ENCODE measurements around the gene GNG7. TPM values are rescaled to one million over a fixed set of nuclear protein-coding genes. Genes with fewer than 3 reads are reported as not detected.
A peak's percentile ranks its signal among the peaks of the same experiment; 100 is the strongest.
"Not testable (repeated sequence)": the region's sequence is repeated elsewhere in the genome, so short reads cannot be mapped to it uniquely, and the experiment has no call there.

GNG7 gene
- total RNA-seq, 1 donor: 5.1 TPM

DNA sequence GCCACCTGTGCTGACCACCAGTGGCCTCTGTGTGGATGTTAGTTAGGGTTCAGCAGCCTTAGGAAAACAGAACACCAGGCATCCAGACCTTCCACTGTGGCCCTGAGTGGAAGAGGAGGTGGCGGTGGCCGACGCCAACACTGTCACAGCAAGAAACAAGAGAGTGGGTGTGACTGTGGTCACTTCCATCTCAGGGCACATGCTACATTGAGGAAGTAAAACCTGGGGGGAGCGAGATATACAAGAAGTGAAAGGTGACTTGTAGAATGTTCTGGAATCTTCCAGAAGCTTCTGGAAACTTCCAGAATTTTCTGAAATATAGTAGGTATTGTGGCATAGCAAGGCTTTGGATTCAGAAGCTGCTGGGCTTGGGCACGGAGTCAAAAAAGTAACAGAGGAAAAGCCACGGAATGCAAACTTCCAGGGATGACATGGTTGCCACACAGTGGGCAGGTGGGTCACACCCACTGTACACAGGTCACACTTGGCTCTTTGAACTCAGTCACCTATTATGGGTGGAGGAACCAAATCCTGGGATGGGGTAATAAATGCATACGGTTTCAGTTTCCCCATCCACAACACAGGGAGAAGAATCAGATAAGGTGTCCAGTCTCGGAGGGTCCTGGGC lies 24.3 kb downstream of the GNG7 start:
- peak in 1 of 3 donors; percentile 47 for DNase-seq (ENCODE audit: low read depth in 2 of 3, low spot score in 2 of 3)

DNA sequence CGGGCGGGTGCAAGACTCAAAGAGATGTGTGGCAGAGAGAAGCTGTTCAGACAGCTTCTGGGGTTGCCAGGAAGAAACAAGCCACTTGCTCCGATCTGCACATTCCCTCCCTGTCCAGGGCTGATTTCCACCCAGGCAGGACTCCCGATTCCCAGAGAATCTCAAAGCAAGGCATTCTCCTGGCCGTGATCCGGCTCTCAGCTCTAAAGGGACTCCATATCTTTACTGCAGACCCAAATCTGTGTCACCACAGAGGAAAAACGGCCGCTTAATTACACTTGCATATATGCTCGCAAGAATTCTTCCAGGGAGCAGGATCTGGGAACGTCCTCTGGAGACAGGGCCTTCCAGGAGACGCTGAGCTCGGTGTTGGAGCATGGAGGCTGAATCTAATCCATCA lies 25.7 kb downstream of the GNG7 start:
- DNase-seq (ENCODE audit: low read depth in 2 of 3, low spot score in 2 of 3): no peak

DNA sequence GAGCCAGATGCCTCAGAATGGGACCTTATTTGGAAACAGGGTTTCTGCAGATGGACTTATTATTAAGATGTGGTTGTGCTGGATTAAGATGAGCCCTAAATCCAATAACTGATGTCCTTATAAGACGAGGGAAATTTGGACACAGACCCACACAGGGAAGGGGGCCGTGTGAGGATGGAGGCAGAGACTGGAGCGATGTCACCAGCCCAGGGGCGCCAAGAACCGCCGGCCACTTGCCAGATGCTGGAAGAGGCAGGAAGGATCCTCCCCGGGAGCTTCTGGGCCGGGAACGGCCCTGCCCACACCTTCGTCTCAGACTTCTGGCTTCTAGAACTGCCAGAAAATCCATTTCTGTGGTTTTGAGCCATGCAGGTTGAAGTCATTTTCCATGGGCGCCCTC lies 26.6 kb downstream of the GNG7 start:
- no peak for DNase-seq (ENCODE audit: low read depth in 2 of 3, low spot score in 2 of 3)

DNA sequence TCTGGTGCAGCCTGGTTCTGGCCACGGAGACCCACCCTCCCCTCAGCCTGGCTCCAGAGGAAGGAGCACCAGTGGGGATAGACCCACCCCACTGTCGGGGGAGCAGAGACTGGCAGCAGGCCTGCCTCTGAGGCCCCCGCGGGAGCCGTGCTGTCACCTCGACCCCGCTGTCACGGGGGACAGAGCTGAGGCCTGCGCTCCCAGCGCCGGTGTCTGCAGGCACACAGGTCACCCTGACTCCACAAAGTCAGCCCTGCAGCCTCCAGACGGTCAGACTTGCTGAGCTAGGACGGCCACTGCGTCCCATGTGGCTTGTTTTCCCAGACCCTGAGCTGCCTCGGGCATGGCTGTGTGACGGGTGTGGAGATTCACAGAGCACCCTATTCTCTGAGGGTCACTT lies 32.3 kb downstream of the GNG7 start:
- no peak for DNase-seq (ENCODE audit: low read depth in 2 of 3, low spot score in 2 of 3)

DNA sequence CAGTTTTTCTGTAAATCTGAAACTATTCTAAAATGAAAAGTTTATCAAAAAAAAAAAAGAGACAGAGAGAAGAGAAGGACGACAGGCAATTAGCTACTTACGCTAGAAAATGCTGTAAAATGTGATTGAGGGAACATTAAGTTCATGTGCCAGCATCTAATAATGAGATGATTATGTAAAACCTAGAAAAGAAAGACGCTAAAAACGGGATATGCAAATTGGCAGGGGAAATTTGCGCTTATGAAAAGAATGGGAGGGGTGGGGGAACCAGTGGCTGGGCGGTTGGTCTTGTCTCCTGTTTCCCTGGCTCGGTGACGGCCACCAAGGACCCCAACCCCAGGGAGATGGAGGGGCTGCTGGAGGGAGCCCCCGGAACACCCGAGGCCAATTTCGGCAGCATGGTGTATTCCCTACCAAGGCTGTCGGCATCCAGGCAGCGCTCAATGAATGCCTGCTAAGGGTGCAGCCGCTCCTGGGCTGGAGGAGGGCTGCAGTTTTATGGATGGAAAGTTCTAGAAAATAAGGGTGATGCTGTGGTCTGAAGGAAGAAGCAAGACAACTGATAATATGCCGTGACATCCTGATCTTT lies 34.2 kb downstream of the GNG7 start:
- no peak for DNase-seq (ENCODE audit: low read depth in 2 of 3, low spot score in 2 of 3)

DNA sequence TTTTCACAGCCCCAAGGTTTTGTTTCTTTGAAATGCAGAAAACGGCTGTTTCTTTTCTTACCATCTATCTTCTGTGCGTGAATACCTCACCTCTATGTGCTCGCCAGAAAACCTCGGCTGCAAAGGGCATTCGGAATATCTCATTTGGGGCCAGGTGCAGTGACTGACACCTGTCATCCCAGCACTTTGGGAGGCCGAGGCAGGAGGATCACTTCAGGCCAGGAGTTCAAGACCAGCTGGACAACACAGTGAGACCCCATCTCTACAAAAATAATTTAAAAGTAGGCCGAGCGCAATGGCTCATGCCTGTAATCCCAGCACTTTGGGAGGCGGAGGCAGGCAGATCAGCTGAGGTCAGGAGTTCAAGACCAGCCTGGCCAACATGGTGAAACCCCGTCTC lies 35.1 kb downstream of the GNG7 start:
- not testable (repeated sequence) for DNase-seq (ENCODE audit: low read depth in 2 of 3, low spot score in 2 of 3)

DNA sequence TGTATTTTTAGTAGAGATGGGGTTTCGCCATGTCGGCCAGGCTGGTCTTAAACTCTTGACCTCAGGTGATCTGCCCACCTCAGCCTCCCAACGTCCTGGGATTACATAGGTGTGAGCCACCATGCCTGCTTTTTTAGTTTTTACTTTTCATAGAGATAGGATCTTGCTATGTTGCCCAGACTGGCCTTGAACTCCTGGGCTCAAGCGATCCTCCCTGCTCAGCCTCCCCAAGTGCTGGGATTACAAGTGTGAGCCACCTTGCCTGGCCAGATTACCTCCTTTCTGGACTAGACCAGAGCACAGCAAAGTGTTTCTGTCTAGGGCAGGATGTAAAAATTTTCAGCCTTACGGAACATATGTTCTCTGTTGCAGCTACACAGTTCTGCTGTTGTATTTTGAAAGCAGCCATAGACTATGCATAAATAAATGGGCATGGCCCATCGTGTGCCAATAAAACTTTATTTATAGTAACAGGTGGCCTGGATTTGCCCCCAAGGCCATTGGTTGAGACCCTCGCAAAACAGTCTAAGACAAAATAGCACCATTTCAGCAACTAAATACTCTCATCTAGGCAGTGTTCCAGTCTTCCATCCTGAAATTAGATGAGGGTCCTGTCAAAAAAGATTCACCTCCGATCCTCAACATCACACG lies 36.0 kb downstream of the GNG7 start:
- no peak for DNase-seq (ENCODE audit: low read depth in 2 of 3, low spot score in 2 of 3)

DNA sequence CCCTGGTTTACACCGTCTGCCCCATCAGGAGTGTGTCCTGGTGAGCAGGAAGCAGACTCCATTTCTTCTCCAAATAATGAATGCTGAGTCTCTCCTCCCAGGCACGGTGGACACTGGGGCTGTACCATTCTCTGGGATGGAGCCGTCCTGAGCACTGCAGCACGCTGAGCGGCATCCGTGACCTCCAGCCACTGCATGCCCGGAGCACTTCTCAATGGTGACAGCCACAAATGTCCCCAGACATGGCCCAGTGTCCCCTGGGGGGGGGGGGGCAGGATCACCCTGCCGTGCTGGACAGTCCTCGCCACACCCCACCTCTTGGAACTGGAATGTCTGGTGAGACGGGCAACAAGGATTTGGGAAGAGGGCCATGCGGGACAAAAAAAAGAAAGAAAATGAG lies 37.4 kb downstream of the GNG7 start:
- no peak for DNase-seq (ENCODE audit: low read depth in 2 of 3, low spot score in 2 of 3)

DNA sequence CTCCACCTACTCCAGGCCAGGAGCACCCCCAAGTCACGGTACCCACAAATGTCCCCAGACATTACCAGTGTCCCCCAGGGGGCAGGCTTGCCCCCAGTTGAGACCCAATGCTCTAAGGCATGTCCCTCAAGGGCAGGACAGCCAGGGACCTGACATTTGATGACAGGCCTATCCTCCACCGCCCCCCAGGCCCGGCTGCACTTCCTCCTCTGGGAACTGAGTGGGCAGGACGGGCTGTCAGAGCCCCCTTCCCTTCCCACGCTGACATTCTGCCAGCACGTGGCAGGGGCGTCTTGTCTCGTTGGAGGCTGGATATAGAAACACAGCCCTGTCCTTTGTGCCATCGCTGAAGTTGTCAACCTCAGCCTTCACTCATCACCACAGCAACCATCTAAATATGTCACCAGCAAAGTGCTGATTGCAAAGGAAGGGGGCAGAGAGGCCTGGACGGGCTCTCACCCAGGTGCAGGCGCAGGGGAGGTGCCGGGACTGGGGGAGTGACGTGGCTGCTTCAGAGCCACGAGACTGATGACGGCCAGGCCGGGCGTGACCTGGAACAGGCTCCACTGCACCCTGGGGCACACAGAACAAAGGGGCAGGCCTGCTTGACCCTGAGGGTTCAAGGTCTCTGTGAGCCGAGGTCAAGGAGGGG lies 38.4 kb downstream of the GNG7 start:
- peak in 2 of 3 donors; percentile 28 to 48 for DNase-seq (ENCODE audit: low read depth in 2 of 3, low spot score in 2 of 3)

DNA sequence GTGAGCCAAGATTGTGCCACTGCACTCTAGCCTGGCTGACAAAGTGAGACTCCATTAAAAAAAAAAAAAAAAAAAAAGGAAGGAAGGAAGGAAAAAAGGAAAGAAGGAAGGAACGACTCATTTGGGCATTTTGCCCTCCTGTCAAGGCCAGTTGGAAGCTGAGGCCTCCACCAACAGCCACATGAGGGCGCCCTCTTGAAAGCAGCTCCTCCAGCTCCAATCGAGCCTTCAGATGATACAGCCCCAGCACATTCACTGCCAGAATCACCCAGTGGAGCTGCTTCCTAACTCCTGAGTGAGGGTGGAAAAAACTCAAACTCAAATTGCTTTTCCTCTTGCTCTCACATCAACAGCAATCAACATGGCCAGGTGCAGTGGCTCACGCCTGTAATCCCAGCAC lies 40.9 kb downstream of the GNG7 start:
- peak in 1 of 3 donors; percentile 23 for DNase-seq (ENCODE audit: low read depth in 2 of 3, low spot score in 2 of 3)

DNA sequence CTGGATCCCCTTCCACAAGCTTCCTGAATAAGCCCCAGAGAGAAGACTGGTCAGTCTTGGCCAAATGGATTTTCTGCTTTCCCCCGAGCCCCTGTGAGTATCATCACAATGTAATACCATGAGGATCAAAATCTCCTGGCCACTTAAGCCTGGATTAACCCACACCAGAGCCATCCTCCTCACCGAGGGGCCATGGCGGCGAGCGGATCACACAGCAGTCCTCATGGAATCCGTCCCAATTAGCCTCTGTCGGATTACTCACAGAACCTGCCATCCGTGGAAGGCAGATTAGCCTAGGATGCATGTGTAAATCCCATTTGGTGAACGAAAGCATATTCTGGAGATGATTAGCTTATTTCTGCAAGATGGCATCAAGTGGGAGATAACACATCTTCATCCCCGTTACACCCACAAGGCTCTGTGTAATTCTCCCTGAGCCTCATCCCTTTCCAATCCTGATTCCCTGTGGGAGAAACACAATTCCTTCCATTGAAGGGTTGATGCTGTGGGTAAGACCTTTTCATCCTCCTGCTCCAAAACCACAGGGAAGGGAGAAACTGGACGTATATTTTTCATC lies 42.5 kb downstream of the GNG7 start:
- DNase-seq (ENCODE audit: low read depth in 2 of 3, low spot score in 2 of 3): no peak

DNA sequence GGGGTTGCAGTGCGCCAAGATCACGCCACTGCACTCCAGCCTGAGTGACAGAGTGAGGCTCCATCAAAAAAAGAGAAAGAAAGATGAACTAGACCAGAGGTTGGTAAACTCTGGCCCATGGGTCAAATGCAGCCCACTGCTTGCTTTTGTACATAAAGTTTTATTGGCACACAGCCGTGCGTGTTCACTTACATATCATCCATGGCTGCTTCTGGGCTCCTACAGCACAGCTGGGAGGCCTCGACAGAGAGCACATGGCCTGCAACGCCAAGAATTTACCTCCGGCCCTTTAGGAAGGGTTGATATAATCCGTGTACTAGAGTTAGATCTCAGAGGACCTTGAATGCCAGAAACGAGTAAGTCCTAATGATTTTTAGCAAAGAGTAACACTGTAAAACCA lies 46.0 kb downstream of the GNG7 start:
- no peak for DNase-seq (ENCODE audit: low read depth in 2 of 3, low spot score in 2 of 3)

DNA sequence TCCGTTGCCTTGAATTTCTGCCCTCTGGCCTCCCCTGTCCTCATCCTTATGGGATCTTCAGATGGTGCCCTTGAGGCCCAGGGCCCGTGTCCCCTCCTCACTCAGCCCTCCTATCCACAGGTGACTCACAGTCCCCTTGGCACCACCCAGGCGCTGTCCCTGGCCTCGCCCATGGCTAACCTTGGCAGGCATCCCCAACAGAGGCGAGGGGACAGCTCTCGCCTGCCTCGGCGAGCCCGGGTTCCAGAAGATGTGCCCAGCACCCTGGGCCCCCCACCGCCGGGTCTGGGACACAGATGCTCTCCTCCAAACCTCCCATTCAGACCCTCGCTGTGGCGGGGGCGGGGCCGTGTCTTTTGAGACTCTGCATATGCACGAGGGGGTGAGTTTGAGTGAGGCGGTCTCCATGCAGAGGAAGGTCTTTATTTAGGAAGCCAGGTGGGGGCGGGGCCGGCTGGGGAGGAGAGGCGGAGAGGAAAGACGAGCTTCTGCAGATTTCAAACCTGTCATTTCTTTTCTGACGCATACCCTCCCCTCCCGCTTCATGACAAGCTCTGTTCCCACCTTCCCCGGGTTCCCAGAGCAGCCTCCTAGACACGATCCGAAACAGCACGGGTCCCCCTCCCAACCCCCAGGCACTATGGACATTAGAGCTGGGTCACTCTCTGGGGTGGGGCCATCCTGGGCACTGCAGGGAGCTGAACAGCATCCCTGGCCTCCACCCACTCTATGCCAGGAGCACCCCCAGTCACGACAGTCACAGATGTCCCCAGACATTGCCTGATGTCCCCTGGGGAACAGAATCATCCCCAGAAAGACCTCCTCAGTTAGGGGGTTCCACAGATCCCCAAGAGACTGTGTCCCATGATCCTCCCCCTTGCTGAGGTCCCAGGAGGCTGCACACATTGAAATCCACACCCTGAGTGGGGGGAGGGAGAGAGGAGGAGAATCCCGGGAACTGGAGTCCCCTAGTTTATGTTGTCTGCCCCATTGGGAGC lies 48.5 kb downstream of the GNG7 start:
- no peak for DNase-seq (ENCODE audit: low read depth in 2 of 3, low spot score in 2 of 3)

DNA sequence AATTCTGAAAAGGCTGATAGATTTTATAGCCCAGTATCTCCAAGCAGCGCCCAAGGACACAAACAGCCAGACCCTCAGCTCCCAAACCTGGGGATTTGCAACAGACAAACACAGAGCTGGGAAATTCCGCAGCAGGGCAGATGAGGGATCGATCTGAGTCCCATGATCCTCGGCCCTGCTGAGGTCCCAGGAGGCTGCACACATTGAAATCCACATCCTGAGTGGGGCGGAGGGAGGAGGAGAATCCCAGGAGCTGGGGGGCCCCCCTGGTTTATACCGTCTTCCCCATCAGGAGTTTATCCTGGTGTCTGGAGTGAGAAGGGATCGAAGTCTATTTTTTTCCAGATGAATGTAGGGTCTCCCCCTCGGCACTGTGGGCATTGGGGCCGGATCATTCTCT lies 49.3 kb downstream of the GNG7 start:
- DNase-seq (ENCODE audit: low read depth in 2 of 3, low spot score in 2 of 3): no peak

DNA sequence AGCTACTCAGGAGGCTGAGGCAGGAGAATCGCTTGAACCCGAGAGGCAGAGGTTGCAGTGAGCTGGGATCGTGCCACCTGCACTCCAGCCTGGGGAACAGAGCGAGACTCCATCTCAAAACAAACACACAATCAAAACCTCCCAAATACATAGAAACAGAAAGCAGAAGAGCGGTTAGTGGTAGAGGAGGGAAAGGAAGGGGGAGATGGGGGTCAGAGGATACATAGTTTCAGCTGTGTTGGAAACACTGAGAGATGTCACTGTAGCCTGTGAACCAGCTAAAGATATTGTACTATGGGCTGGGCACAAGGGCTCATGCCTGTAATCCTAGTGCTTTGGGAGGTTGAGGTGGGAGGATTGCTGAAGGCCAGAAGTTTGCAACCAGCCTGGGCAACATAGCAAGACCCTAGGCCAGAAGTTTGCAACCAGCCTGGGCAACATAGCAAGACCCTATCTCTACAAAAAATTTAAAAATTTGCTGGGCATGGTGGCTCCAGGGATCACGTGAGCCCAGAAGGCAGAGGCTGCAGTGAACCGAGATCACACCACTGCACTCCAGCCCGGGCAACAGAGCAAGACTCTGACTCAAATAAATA lies 49.9 kb downstream of the GNG7 start:
- no peak for DNase-seq (ENCODE audit: low read depth in 2 of 3, low spot score in 2 of 3)

DNA sequence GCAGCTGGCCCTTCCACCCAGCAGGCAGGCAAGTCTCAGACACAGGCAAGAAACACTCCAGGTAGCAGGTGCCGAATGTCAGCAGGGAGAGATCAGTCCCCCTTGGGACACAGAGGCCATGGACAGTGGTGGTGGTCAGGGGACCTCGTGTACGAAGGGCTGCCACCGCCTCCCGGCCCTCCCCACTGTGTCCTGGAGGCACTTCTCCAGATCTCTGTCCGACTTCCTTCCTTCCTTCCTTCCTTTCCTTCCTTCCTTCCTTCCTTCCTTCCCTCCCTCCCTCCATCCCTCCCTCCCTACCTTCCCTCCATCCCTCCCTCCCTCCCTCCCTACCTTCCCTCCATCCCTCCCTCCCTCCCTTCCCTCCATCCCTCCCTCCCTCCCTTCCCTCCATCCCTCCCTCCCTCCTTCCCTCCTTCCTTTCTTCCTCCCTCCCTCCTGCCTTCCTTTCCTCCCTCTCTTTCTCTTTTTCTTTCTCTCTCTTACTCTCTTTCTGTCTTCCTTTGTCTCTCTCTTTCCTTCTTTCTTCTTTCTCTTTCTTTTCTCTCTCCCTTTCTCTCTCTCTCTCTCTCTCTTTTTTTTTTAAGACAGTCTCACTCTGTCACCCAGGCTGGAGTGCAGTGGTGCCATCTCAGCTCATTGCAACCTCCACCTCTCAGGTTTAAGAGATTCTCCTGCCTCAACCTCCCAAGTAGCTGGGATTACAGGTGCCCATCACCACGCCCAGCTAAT lies 51.3 kb downstream of the GNG7 start:
- not testable (repeated sequence) for DNase-seq (ENCODE audit: low read depth in 2 of 3, low spot score in 2 of 3)

DNA sequence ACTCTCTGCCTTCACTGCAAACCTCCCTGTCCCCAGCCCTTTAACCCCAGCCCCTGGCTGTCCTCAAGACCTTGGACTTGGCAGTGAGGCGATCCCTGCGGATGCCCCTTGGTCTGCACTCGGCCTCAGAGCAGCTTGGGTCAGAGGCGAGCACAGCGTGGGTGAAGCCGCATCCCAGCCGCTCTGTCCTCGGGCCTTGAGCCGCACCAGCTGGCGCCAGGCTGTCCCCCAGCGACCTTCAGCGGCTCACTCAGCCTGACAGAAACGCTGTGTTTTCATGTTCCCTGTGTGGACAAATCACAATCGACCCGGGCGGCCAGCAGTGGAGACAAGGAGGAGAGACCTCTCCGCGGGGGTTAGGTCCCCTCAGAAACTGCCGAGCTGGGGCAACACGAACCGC lies 52.0 kb downstream of the GNG7 start:
- DNase-seq (ENCODE audit: low read depth in 2 of 3, low spot score in 2 of 3): no peak

DNA sequence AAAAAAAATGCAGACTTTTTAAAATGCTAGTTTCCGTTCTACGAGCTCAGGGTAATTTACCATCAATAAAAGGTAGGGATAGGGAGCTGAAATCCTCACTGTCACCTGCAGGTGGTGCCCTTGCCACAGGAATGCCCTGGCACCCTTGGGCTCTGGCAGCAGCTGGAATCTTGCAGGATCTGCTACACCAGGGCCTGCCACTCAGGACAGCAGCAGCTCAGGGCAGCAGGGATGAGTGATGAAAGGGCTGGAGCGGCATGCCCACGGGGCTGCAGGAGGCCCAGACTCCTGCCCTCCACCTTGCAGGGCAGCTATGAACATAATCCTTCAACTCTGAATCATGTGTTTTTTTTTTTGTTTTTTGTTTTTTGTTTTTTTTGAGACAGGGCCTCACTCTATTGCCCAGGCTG lies 54.0 kb downstream of the GNG7 start:
- DNase-seq (ENCODE audit: low read depth in 2 of 3, low spot score in 2 of 3): peak; percentile 52 to 89 (median 85)

DNA sequence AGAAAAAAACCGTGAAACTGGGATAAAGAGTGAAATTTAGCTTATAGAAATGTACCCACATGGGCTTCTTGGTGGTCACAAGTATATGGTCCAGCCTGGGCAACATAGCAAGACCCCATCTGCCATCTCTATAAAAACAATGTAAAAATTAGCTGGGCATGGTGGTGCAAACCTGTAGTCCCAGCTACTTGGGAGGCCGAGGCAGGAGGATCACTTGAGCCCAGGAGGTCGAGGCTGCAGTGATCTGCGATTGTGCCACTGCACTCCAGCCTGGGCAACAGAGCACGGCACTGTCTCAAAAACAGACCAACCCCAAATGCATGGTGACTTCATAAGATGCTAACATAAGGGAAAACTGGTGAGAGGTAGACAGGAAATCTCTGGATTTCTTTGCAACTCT lies 54.4 kb downstream of the GNG7 start:
- DNase-seq (ENCODE audit: low read depth in 2 of 3, low spot score in 2 of 3): no peak
